ENCODE measurements around the gene GPC1.

The GPC1 gene

DNA sequence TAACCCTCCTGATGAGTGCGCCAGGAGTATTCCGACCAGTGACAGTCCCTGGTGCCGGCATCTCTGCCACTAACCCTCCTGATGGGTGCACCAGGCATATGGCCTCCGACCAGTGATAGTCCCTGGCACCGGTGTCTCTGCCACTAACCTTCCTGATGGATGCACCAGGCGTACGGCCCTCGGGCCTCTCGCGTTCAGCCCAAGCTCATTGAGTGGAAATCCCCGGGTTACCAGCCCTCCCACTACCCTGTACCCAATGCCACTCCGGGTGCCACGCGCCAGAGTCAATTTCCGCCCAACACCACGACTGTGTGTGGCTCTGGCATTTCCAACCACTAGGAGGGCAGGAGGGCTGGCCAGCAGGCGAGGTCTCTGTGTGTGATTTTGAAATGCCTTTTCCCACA, 11.7 kb upstream of the GPC1 start:
- Histone ChIP-seq H3K4me1 (ENCODE audit: control insufficient read depth, insufficient read depth, low read length) (no peaks in the 10 kb centered on the region), H3K27ac (ENCODE audit: insufficient read depth, low read depth, low read length, poor library complexity, severe bottlenecking) (no peak overlapping the region), H3K9me3 (ENCODE audit: control insufficient read depth, low read length) (peaks cover 4% of the 10 kb centered on the region), H3K36me3 (ENCODE audit: control insufficient read depth, insufficient read depth, low read length) (no peaks in the 10 kb centered on the region), H3K27me3 (ENCODE audit: control insufficient read depth, insufficient read depth, low read length, poor library complexity, severe bottlenecking) (no peaks in the 10 kb centered on the region), H3K4me3 (ENCODE audit: insufficient read depth, low read depth, low read length) (no peak overlapping the region)
- WGBS, 2 experiments: 82% methylated on average over 17 of the region's 17 CpGs

DNA sequence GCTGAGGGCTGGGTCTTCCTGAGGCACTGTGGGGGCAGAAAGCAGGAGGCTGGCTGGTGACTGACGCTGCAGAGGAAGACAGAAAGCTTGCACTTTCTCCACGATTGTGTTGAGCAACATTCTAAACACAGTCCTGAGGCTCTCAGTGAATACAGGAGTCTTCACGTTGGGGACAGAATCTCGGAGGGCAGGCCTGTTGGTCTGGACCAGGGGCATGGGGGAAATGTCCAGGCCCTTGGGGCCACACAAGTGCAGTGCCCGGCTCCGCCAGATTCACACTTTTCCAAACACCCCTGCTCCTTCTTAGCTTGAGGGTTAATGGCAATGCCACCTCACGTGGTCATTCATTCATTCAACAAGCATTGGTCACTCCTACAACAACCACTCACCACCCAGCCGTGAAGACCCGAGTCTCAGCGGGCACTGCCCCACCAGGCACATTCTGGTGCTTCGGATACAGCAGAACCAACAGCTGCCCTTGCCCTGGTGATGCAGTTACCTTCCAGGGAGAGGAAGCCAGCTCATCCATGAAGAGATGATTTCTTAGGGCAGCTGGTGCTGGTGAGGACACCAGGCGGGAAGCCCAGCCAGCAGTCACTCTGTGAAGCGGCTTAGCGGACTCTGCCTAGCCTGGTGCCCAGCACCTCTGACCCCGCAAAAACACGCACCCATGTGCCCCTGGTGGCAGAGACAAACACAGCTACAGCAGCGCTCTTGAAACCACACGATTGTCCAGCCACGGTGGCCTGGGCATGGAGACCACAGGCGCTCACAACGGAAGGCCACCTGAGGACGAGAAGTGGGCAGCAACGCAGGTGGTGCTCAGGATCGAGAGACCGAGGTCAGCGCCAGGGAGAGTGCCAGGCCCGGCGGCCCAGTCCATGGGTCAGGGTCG, 10.9 kb upstream of the GPC1 start:
- peaks cover under 1% of the 10 kb centered on the region for H3K9me3 ChIP-seq (ENCODE audit: control insufficient read depth, low read length)
- no peaks in the 10 kb centered on the region for H3K27me3 ChIP-seq (ENCODE audit: control insufficient read depth, insufficient read depth, low read length, poor library complexity, severe bottlenecking)
- H3K36me3 ChIP-seq (ENCODE audit: control insufficient read depth, insufficient read depth, low read length): no peaks in the 10 kb centered on the region
- 88 to 89% methylated on average over 29 of the region's 29 CpGs for WGBS, 2 experiments
- no peak overlapping the region for H3K4me3 ChIP-seq (ENCODE audit: insufficient read depth, low read depth, low read length)
- H3K4me1 ChIP-seq (ENCODE audit: control insufficient read depth, insufficient read depth, low read length): no peaks in the 10 kb centered on the region
- H3K27ac ChIP-seq (ENCODE audit: insufficient read depth, low read depth, low read length, poor library complexity, severe bottlenecking): no peak overlapping the region

GRCh38 chr2:240425236-240425615, 10.2 kb upstream of the GPC1 start:
- 92 to 94% methylated on average over 6 of the region's 6 CpGs for WGBS, 2 experiments

DNA sequence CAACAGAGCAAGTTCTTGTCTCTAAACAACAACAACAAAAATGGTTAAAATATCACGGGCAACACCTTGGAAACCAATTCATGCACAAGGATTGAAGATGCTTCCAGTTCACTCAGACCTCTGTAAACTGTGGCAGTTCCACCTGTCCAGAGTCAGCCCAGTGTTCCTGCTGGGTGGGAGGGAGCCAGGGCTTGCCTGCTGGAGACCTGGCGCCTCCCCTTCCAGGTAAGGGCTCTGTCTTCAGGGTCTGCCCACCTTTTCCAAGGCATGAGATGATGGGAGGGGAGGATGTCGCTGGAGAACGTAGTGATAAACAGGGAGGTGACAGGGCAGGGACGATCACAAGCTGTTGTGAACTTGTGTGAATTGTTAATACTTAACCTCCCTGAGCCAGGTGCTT, 9.8 kb upstream of the GPC1 start:
- no peaks in the 10 kb centered on the region for H3K4me1 ChIP-seq (ENCODE audit: control insufficient read depth, insufficient read depth, low read length)
- no peaks in the 10 kb centered on the region for H3K27me3 ChIP-seq (ENCODE audit: control insufficient read depth, insufficient read depth, low read length, poor library complexity, severe bottlenecking)
- H3K4me3 ChIP-seq (ENCODE audit: insufficient read depth, low read depth, low read length): no peak overlapping the region
- 94 to 97% methylated on average over 5 of the region's 5 CpGs for WGBS, 2 experiments
- no peaks in the 10 kb centered on the region for H3K9me3 ChIP-seq (ENCODE audit: control insufficient read depth, low read length)
- H3K27ac ChIP-seq (ENCODE audit: insufficient read depth, low read depth, low read length, poor library complexity, severe bottlenecking): no peak overlapping the region
- no peaks in the 10 kb centered on the region for H3K36me3 ChIP-seq (ENCODE audit: control insufficient read depth, insufficient read depth, low read length)

More at GRCh38 chr2:240425236-240425615, 10.2 kb upstream of the GPC1 start:
- H3K27me3 ChIP-seq (ENCODE audit: control insufficient read depth, insufficient read depth, low read length, poor library complexity, severe bottlenecking): no peaks in the 10 kb centered on the region
- H3K4me3 ChIP-seq (ENCODE audit: insufficient read depth, low read depth, low read length): no peak overlapping the region
- H3K27ac ChIP-seq (ENCODE audit: insufficient read depth, low read depth, low read length, poor library complexity, severe bottlenecking): no peak overlapping the region
- no peaks in the 10 kb centered on the region for H3K4me1 ChIP-seq (ENCODE audit: control insufficient read depth, insufficient read depth, low read length)
- H3K9me3 ChIP-seq (ENCODE audit: control insufficient read depth, low read length): no peaks in the 10 kb centered on the region
- H3K36me3 ChIP-seq (ENCODE audit: control insufficient read depth, insufficient read depth, low read length): no peaks in the 10 kb centered on the region

DNA sequence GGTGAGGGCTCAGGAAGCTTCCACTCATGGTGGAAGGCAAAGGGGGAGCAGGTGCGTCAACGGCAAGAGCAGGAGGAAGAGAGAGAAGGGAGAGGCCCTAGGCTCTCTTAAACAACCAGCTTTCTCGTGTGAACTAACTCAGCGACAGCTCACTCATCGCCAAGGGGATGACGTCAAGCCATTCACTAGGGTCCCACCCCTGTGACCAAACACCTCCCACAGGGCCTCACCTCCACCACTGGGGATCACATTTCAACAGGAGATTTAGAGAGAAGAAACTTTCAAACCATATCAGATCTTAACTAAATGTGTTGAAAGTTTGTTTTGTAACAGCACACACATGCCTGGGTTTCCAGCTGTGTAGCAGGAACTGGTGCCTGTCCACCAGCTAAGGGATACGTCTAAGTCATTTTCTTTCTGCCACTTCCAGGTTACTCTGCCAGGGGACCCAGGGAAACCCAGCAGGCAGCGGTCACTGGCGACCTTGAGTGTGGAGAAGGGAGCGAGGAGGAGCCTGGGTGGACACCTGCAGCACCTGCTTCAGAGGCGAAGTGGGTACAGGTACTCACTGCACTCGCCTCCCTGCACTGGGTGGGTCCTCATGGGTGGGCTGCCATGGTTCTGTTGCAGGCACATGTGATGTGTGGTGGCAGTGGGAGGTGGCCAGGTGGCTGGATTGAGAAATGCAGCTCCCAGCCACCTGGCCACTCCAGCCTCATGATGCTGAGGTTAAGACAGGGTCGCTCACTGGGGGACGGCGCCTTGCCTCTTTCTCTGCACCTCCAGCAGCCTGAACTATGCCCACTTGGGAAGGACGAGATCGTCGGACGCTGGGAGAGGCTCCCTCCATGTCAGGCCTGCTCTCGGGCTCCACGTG, 8.4 kb upstream of the GPC1 start:
- Histone ChIP-seq H3K4me1 (ENCODE audit: control insufficient read depth, insufficient read depth, low read length) (no peaks in the 10 kb centered on the region), H3K27me3 (ENCODE audit: control insufficient read depth, insufficient read depth, low read length, poor library complexity, severe bottlenecking) (no peaks in the 10 kb centered on the region), H3K36me3 (ENCODE audit: control insufficient read depth, insufficient read depth, low read length) (no peaks in the 10 kb centered on the region), H3K27ac (ENCODE audit: insufficient read depth, low read depth, low read length, poor library complexity, severe bottlenecking) (no peak overlapping the region), H3K4me3 (ENCODE audit: insufficient read depth, low read depth, low read length) (no peak overlapping the region), H3K9me3 (ENCODE audit: control insufficient read depth, low read length) (no peaks in the 10 kb centered on the region)
- WGBS, 2 experiments: 72 to 73% methylated on average over 21 of the region's 21 CpGs

DNA sequence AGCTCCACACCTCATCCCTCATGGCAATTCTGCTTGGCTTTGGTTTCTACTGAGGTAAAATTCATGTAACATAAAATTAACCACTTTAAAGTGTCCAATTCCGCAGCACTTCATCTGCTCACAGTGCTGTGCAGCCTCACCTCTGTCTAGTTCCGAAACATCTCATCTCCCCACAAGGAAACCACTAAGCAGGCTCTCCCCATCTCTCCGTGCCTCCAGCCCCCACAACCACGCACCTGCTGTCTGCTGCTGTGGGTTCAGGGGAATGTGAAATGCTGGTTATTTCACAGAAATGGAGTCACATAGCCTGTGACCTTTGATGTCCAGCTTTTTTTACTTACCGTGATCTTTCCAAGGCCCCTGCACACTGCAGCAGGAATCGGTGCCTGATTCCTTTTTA, 7.7 kb upstream of the GPC1 start:
- no peaks in the 10 kb centered on the region for H3K4me1 ChIP-seq (ENCODE audit: control insufficient read depth, insufficient read depth, low read length)
- no peak overlapping the region for H3K4me3 ChIP-seq (ENCODE audit: insufficient read depth, low read depth, low read length)
- WGBS, 2 experiments: 87 to 88% methylated on average over 6 of the region's 6 CpGs
- H3K27ac ChIP-seq (ENCODE audit: insufficient read depth, low read depth, low read length, poor library complexity, severe bottlenecking): no peak overlapping the region
- H3K9me3 ChIP-seq (ENCODE audit: control insufficient read depth, low read length): no peaks in the 10 kb centered on the region
- no peaks in the 10 kb centered on the region for H3K36me3 ChIP-seq (ENCODE audit: control insufficient read depth, insufficient read depth, low read length)
- H3K27me3 ChIP-seq (ENCODE audit: control insufficient read depth, insufficient read depth, low read length, poor library complexity, severe bottlenecking): no peaks in the 10 kb centered on the region

GRCh38 chr2:240428245-240428644, 7.2 kb upstream of the GPC1 start:
- H3K27ac ChIP-seq (ENCODE audit: insufficient read depth, low read depth, low read length, poor library complexity, severe bottlenecking): no peak overlapping the region
- no peaks in the 10 kb centered on the region for H3K4me1 ChIP-seq (ENCODE audit: control insufficient read depth, insufficient read depth, low read length)
- no peaks in the 10 kb centered on the region for H3K9me3 ChIP-seq (ENCODE audit: control insufficient read depth, low read length)
- WGBS, 2 experiments: 95 to 96% methylated on average over 5 of the region's 5 CpGs
- no peak overlapping the region for H3K4me3 ChIP-seq (ENCODE audit: insufficient read depth, low read depth, low read length)
- no peaks in the 10 kb centered on the region for H3K36me3 ChIP-seq (ENCODE audit: control insufficient read depth, insufficient read depth, low read length)
- H3K27me3 ChIP-seq (ENCODE audit: control insufficient read depth, insufficient read depth, low read length, poor library complexity, severe bottlenecking): no peaks in the 10 kb centered on the region

GRCh38 chr2:240429341-240429871, 6.1 kb upstream of the GPC1 start:
- WGBS, 2 experiments: 80 to 82% methylated on average over 10 of the region's 10 CpGs
- H3K27me3 ChIP-seq (ENCODE audit: control insufficient read depth, insufficient read depth, low read length, poor library complexity, severe bottlenecking): no peaks in the 10 kb centered on the region
- H3K9me3 ChIP-seq (ENCODE audit: control insufficient read depth, low read length): no peaks in the 10 kb centered on the region
- H3K27ac ChIP-seq (ENCODE audit: insufficient read depth, low read depth, low read length, poor library complexity, severe bottlenecking): no peak overlapping the region
- H3K36me3 ChIP-seq (ENCODE audit: control insufficient read depth, insufficient read depth, low read length): no peaks in the 10 kb centered on the region
- H3K4me3 ChIP-seq (ENCODE audit: insufficient read depth, low read depth, low read length): no peak overlapping the region
- H3K4me1 ChIP-seq (ENCODE audit: control insufficient read depth, insufficient read depth, low read length): no peaks in the 10 kb centered on the region

GRCh38 chr2:240429872-240430491, 5.5 kb upstream of the GPC1 start:
- Histone ChIP-seq H3K9me3 (ENCODE audit: control insufficient read depth, low read length) (no peaks in the 10 kb centered on the region), H3K27me3 (ENCODE audit: control insufficient read depth, insufficient read depth, low read length, poor library complexity, severe bottlenecking) (no peaks in the 10 kb centered on the region), H3K27ac (ENCODE audit: insufficient read depth, low read depth, low read length, poor library complexity, severe bottlenecking) (no peak overlapping the region), H3K36me3 (ENCODE audit: control insufficient read depth, insufficient read depth, low read length) (no peaks in the 10 kb centered on the region), H3K4me3 (ENCODE audit: insufficient read depth, low read depth, low read length) (no peak overlapping the region), H3K4me1 (ENCODE audit: control insufficient read depth, insufficient read depth, low read length) (no peaks in the 10 kb centered on the region)
- WGBS, 2 experiments: 85% methylated on average over 14 of the region's 14 CpGs

DNA sequence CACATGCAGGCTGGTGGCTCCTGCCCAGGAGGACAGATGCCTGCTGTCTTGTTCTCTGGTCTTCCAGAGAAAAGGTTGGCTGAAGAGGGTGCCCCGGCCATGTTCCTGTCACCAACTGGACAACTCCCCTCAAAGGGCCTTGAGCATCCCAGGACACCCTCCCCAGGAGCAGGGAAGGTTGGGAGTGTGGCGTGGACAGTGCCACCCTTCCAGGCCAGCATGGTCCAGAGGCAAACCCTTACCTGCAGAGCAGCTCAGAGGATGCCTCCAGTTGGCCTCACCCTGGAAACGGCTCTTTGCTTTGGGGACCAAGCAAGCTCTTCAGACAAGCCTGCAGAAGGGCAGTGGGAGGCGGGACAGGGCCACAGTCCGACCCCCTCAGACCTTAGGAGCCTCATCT, 4.9 kb upstream of the GPC1 start:
- no peaks in the 10 kb centered on the region for H3K27me3 ChIP-seq (ENCODE audit: control insufficient read depth, insufficient read depth, low read length, poor library complexity, severe bottlenecking)
- H3K4me1 ChIP-seq (ENCODE audit: control insufficient read depth, insufficient read depth, low read length): no peaks in the 10 kb centered on the region
- H3K27ac ChIP-seq (ENCODE audit: insufficient read depth, low read depth, low read length, poor library complexity, severe bottlenecking): no peak overlapping the region
- 91 to 93% methylated on average over 5 of the region's 5 CpGs for WGBS, 2 experiments
- H3K4me3 ChIP-seq (ENCODE audit: insufficient read depth, low read depth, low read length): no peak overlapping the region
- no peaks in the 10 kb centered on the region for H3K9me3 ChIP-seq (ENCODE audit: control insufficient read depth, low read length)
- H3K36me3 ChIP-seq (ENCODE audit: control insufficient read depth, insufficient read depth, low read length): no peaks in the 10 kb centered on the region
